ENCODE results near the gene ARAP1.

- TF ChIP-seq CTCF (optimal IDR thresholded peaks at IDR 0.05 in 1 of 3, IDR thresholded peaks at IDR 0.05 in 1 of 3, conservative IDR thresholded peaks at IDR 0.05 in 1 of 3; ENCODE audit: extremely low read depth in 1 of 3, insufficient read depth in 2 of 3, low read length in 3 of 3) (peak in 1 of 3 experiments; percentile 33), EZH2 (IDR thresholded peaks at IDR 0.05; ENCODE audit: low read length) (no peak)
Measured at GRCh38 chr11:72774499-72774898, 22.3 kb upstream of the ARAP1 start.
